Measurements from ENCODE around the gene TK1. TPM values are rescaled to one million over a fixed set of nuclear protein-coding genes. Genes with fewer than 3 reads are reported as not detected.
"Not testable (repeated sequence)": the region's sequence is repeated elsewhere in the genome, so short reads cannot be mapped to it uniquely, and the experiment has no call there.

The TK1 gene
- polyA plus RNA-seq, 3 donors = 0.67 to 2.0 (median 1.4) TPM

GRCh38 chr17:78172249-78173051 lies 14.4 kb downstream of the TK1 start:
- H3K4me2 ChIP-seq (replicated peaks; ENCODE audit: extremely low read depth, low read length, poor library complexity, severe bottlenecking) = peak overlapping the region; percentile 76
- intact Hi-C loops (cut with micrococcal nuclease) = loop anchor here (5.0 kb wide), 3 partner anchors 35 to 60 kb away; partner anchors contain the start of gene TMC6 (in 1 of the 2)
- H3K4me1 ChIP-seq (ENCODE audit: control insufficient read depth in 1 of 2, insufficient read depth in 2 of 2, low read length in 2 of 2) = peaks cover 85 to 86% of the 10 kb centered on the region in 2 donors
- peaks cover 49% of the 10 kb centered on the region for H3K79me2 ChIP-seq (ENCODE audit: insufficient read depth, low read length)
- peak overlapping the region in 2 of 3 experiments; percentile 13 to 85 for H3K4me3 ChIP-seq (replicated peaks in 1 of 3; ENCODE audit: low read depth in 2 of 3, low read length in 3 of 3)
- 23% methylated on average over 13 of the region's 19 CpGs for WGBS (ENCODE audit: insufficient coverage)
- peaks cover 29% of the 10 kb centered on the region for H4K20me1 ChIP-seq (ENCODE audit: insufficient read depth, low read length)
- Mint-ChIP-seq H3K4me1 (peaks cover 78% of the 10 kb centered on the region), H3K4me3 (peak overlapping the region; percentile 77 to 87), H3K27ac (peak overlapping the region; percentile 93 to 98 (median 96)), H3K9me3 (peaks cover 0 to 3% (median 0%) of the 10 kb centered on the region in 7 donors), H3K36me3 (peaks cover 34 to 48% of the 10 kb centered on the region in 2 donors), H3K27me3 (ENCODE audit: low read depth in 3 of 3) (no peaks in the 10 kb centered on the region)
- no peaks in the 10 kb centered on the region for H3K27me3 ChIP-seq (ENCODE audit: control insufficient read depth in 2 of 2, insufficient read depth in 2 of 2, low read length in 2 of 2)
- H3K9me3 ChIP-seq (replicated peaks in 1 of 2; ENCODE audit: control insufficient read depth in 1 of 2, insufficient read depth in 1 of 2, low read length in 2 of 2) = no peaks in the 10 kb centered on the region
- peak in 2 of 3 donors; percentile 61 to 66 for DNase-seq
- peaks cover 11 to 16% of the 10 kb centered on the region in 2 donors for H3K36me3 ChIP-seq (replicated peaks in 1 of 2; ENCODE audit: control insufficient read depth in 1 of 2, insufficient read depth in 2 of 2, low read length in 2 of 2)
- no peak overlapping the region for H2AFZ ChIP-seq (ENCODE audit: insufficient read depth, low read depth, low read length, poor library complexity, severe bottlenecking)
- TF ChIP-seq, protein P1, sequence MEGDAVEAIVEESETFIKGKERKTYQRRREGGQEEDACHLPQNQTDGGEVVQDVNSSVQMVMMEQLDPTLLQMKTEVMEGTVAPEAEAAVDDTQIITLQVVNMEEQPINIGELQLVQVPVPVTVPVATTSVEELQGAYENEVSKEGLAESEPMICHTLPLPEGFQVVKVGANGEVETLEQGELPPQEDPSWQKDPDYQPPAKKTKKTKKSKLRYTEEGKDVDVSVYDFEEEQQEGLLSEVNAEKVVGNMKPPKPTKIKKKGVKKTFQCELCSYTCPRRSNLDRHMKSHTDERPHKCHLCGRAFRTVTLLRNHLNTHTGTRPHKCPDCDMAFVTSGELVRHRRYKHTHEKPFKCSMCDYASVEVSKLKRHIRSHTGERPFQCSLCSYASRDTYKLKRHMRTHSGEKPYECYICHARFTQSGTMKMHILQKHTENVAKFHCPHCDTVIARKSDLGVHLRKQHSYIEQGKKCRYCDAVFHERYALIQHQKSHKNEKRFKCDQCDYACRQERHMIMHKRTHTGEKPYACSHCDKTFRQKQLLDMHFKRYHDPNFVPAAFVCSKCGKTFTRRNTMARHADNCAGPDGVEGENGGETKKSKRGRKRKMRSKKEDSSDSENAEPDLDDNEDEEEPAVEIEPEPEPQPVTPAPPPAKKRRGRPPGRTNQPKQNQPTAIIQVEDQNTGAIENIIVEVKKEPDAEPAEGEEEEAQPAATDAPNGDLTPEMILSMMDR (IDR thresholded peaks at IDR 0.05) = no peak
- H3K27ac ChIP-seq (ENCODE audit: low read depth in 1 of 2, low read length in 2 of 2) = peak overlapping the region; percentile 82 to 86
- peak overlapping the region; percentile 43 for H3K9ac ChIP-seq (ENCODE audit: insufficient read depth, low read length, poor library complexity, severe bottlenecking)

- peaks cover 78% of the 10 kb centered on the region for H3K4me1 Mint-ChIP-seq
- Histone ChIP-seq H4K20me1 (ENCODE audit: insufficient read depth, low read length) (peaks cover 29% of the 10 kb centered on the region), H3K36me3 (replicated peaks in 1 of 2; ENCODE audit: control insufficient read depth in 1 of 2, insufficient read depth in 2 of 2, low read length in 2 of 2) (peaks cover 11 to 16% of the 10 kb centered on the region in 2 donors), H3K4me3 (replicated peaks in 1 of 3; ENCODE audit: low read depth in 2 of 3, low read length in 3 of 3) (peak overlapping the region in 2 of 3 experiments; percentile 13 to 85), H3K27ac (ENCODE audit: low read depth in 1 of 2, low read length in 2 of 2) (peak overlapping the region; percentile 82 to 86), H3K4me2 (replicated peaks; ENCODE audit: extremely low read depth, low read length, poor library complexity, severe bottlenecking) (peak overlapping the region; percentile 76), H3K79me2 (ENCODE audit: insufficient read depth, low read length) (peaks cover 49% of the 10 kb centered on the region), H3K9ac (ENCODE audit: insufficient read depth, low read length, poor library complexity, severe bottlenecking) (peak overlapping the region; percentile 21), H3K4me1 (ENCODE audit: control insufficient read depth in 1 of 2, insufficient read depth in 2 of 2, low read length in 2 of 2) (peaks cover 81 to 82% of the 10 kb centered on the region in 2 donors)
- peak overlapping the region; percentile 93 to 98 (median 96) for H3K27ac Mint-ChIP-seq
- H3K27me3 ChIP-seq (ENCODE audit: control insufficient read depth in 2 of 2, insufficient read depth in 2 of 2, low read length in 2 of 2); H3K9me3 ChIP-seq (replicated peaks in 1 of 2; ENCODE audit: control insufficient read depth in 1 of 2, insufficient read depth in 1 of 2, low read length in 2 of 2); DNase-seq; H3K9me3 Mint-ChIP-seq; H3K27me3 Mint-ChIP-seq (ENCODE audit: low read depth in 3 of 3); H2AFZ ChIP-seq (ENCODE audit: insufficient read depth, low read depth, low read length, poor library complexity, severe bottlenecking): not testable (repeated sequence)
- intact Hi-C loops (cut with micrococcal nuclease) = loop anchor here (5.0 kb wide), 3 partner anchors 34 to 59 kb away; partner anchors contain the start of gene TMC6 (in 1 of the 2)
- peaks cover 34 to 48% of the 10 kb centered on the region in 2 donors for H3K36me3 Mint-ChIP-seq
- 65% methylated on average over 9 of the region's 19 CpGs for WGBS (ENCODE audit: insufficient coverage)
- peak overlapping the region; percentile 77 to 87 for H3K4me3 Mint-ChIP-seq
Measured at GRCh38 chr17:78171591-78172248, 15.1 kb downstream of the TK1 start.
